GM23248 (cell line): Measurements from ENCODE around the gene MYOG. TPM values are rescaled to one million over a fixed set of nuclear protein-coding genes. Genes with fewer than 3 reads are reported as not detected.

Source experiments
- DNase-seq: peaks from one replicate; pipeline ENCODE4 v3.0.0-alpha.2; 2015
- H2AFZ ChIP-seq: fragments of 200-600 bp; sonication (generic); 2 replicates; pipeline ENCODE4 v1.6.1; 2016; ENCODE audit warnings: antibody characterized with exemption
- H3F3A ChIP-seq: fragments of 200-600 bp; sonication (generic); 2 replicates; pipeline ENCODE4 v1.6.1; 2016; ENCODE audit warnings: mild to moderate bottlenecking, antibody characterized with exemption, mixed run types; ENCODE audit not compliant: insufficient read depth
- H3K27ac ChIP-seq: fragments of 200-600 bp; sonication (generic); 2 replicates; pipeline ENCODE4 v1.5.1; 2016; ENCODE audit warnings: mild to moderate bottlenecking
- H3K27me3 ChIP-seq: fragments of 200-600 bp; sonication (generic); replicated peaks from 2 replicates; pipeline ENCODE4 v1.6.1; 2016; ENCODE audit warnings: mild to moderate bottlenecking; ENCODE audit not compliant: insufficient read depth
- H3K36me3 ChIP-seq: fragments of 200-600 bp; sonication (generic); 2 replicates; pipeline ENCODE4 v1.6.1; 2016; ENCODE audit warnings: low read depth, mild to moderate bottlenecking
- H3K4me1 ChIP-seq: fragments of 200-600 bp; sonication (generic); 2 replicates; pipeline ENCODE4 v1.6.1; 2016; ENCODE audit warnings: mild to moderate bottlenecking; ENCODE audit not compliant: insufficient read depth
- H3K4me2 ChIP-seq: fragments of 200-600 bp; sonication (generic); one replicate; pipeline ENCODE4 v1.6.1; 2016; ENCODE audit warnings: mild to moderate bottlenecking; ENCODE audit not compliant: unreplicated experiment
- H3K4me3 ChIP-seq: fragments of 200-600 bp; sonication (generic); 2 replicates; pipeline ENCODE4 v1.5.1; 2016; ENCODE audit warnings: mild to moderate bottlenecking
- H3K79me2 ChIP-seq: fragments of 200-600 bp; sonication (generic); 2 replicates; pipeline ENCODE4 v1.6.1; 2016; ENCODE audit warnings: mild to moderate bottlenecking; ENCODE audit not compliant: insufficient read depth
- H3K9ac ChIP-seq: fragments of 200-600 bp; sonication (generic); 2 replicates; pipeline ENCODE4 v1.6.1; 2016; ENCODE audit warnings: mild to moderate bottlenecking
- H3K9me2 ChIP-seq: fragments of 200-600 bp; sonication (generic); 2 replicates; pipeline ENCODE4 v1.6.1; 2016; ENCODE audit warnings: mixed run types, mild to moderate bottlenecking, moderate library complexity; ENCODE audit not compliant: insufficient read depth
- H3K9me3 ChIP-seq: fragments of 200-600 bp; sonication (generic); one replicate; pipeline ENCODE4 v1.6.1; 2017; ENCODE audit warnings: low read depth
- H4K20me1 ChIP-seq: fragments of 200-600 bp; sonication (generic); 2 replicates; pipeline ENCODE4 v1.6.0; 2016; ENCODE audit not compliant: insufficient read depth
- EZH2 ChIP-seq: fragments of 200-600 bp; sonication (generic); IDR thresholded peaks from 2 replicates; pipeline ENCODE4 v1.6.1; 2018; ENCODE audit warnings: antibody characterized with exemption, mild to moderate bottlenecking; ENCODE audit not compliant: insufficient read depth, poor library complexity, severe bottlenecking
- EZH2phosphoT487 ChIP-seq: fragments of 200-600 bp; sonication (generic); IDR thresholded peaks from 2 replicates; pipeline ENCODE4 v1.6.1; 2018; ENCODE audit warnings: antibody characterized with exemption, moderate library complexity, mild to moderate bottlenecking, low read depth; ENCODE audit not compliant: insufficient read depth
- WGBS, 2 experiments: methylation state at CpG; one replicate each; pipeline ENCODE4 v1.1.6; 2015 to 2017; ENCODE audit warnings: low lambda C conversion rate in 2 of 2, low coverage in 1 of 2; ENCODE audit errors: missing lambda C conversion rate in 2 of 2; 5-methylcytosine and 5-hydroxymethylcytosine counted together
- in situ Hi-C: fragments of 300-500 bp; cut with MboI; formaldehyde crosslinking; loops from 2 replicates; pipeline ENCODE4 v1.15.0; 2020
- polyA plus RNA-seq: library from polyadenylated mRNA; unstranded; fragments of >200 nt; fragmentation: Nextera tagmentation; extraction: Ambion mirVana; gene quantifications from 2 replicates; pipeline ENCODE4 v1.2.1, GENCODE V29; 2016
- total RNA-seq: library from RNA; depleted of rRNA; stranded (reverse); fragments of >200 nt; shearing (Covaris generic); gene quantifications from 2 replicates; pipeline ENCODE4 v1.2.3, GENCODE V29; 2014

The MYOG gene
- total and polyA plus RNA-seq, 2 experiments from 2014 or later, result not detected

DNA sequence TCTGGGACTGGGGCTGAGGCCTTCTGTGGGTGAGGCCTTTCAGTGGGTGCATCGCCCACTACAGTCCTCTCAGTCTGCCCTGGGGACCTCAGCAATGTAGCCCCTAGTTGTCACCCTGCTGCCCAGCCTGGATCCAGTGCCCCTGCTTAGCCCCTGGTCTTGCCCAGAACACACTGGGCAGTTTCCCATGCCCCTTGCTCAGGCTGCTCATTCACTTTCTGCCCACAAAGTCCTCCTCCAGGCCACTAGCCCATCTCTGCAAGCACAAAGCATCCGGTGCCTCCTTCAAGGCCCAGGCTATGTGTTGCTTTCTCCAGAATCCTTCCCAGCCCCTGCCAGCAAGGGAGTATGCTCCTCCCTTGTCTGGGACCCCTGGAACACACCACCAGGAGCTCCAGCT lies 36.3 kb upstream of the MYOG start:
- peaks cover 7% of the 10 kb centered on the region; the same call in 1 of the 2 replicates for H3F3A ChIP-seq
- H4K20me1 ChIP-seq, result no peaks in the 10 kb centered on the region
- H3K9me2 ChIP-seq, result no peaks in the 10 kb centered on the region
- whole genome bisulfite sequencing, 2 experiments, result 51 to 64% methylated on average over 2 of the region's 2 CpGs
- H3K79me2 ChIP-seq, result no peaks in the 10 kb centered on the region
- H3K27me3 ChIP-seq, result peaks cover 28% of the 10 kb centered on the region; the same call in 1 of the 2 replicates
- no peak overlapping the region for H3K27ac ChIP-seq
- TF ChIP-seq EZH2 (no peak), EZH2phosphoT487 (no peak)
- in situ Hi-C loops, result no loop called here
- H3K36me3 ChIP-seq, result no peaks in the 10 kb centered on the region
- H3K4me2 ChIP-seq, result no peak overlapping the region
- peaks cover 8% of the 10 kb centered on the region; the same call in 1 of the 2 replicates for H3K4me1 ChIP-seq
- no peak overlapping the region for H3K4me3 ChIP-seq
- DNase-seq, result no peak
- no peaks in the 10 kb centered on the region for H3K9me3 ChIP-seq
- no peak overlapping the region for H3K9ac ChIP-seq
- no peak overlapping the region for H2AFZ ChIP-seq

DNA sequence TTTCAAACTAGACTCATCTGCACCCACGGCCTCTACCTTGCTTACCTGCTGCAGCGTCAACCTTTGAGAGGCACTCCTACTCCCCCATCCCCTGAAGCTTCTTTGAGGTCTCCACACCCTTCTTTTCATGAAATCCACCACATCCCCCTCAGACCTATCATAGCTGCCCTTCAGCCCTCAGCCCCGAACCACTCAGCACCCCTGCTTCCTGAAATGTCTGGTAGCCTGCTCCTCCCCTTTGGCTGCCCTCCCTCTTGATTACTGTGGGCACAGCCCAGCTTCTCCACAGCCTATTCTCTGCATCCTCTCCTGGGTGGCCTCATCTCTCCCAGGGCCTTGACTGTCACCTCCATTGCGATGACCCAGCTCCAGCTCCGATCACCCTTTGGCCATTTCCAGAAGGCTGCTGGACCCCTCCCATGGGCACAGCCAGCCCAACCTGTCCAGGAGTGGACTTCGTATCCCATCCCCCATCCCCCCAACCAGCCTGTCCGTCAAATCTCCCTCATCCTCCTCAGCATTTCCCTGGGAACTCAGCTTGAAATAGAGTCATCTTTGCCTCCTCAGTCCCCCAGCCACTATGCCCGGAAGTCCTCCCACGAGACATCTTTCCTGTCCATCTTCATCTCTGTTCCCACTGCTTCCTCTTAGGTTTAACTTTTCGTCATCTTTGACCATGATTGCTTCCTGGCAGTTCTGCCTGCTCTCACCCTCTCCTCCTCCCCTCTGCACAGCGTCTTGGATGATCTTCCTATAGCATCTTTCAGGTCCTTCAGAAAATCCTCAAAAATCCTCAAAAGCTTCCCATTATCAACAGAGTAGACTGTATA lies 35.6 kb upstream of the MYOG start:
- Histone ChIP-seq H3K4me1 (peaks cover under 1% of the 10 kb centered on the region; the same call in 1 of the 2 replicates), H3K4me3 (no peak overlapping the region), H3K27me3 (peaks cover 31% of the 10 kb centered on the region; the same call in 1 of the 2 replicates), H3F3A (peaks cover under 1% of the 10 kb centered on the region; the same call in 1 of the 2 replicates), H2AFZ (no peak overlapping the region), H4K20me1 (no peaks in the 10 kb centered on the region), H3K79me2 (no peaks in the 10 kb centered on the region), H3K36me3 (no peaks in the 10 kb centered on the region), H3K9me2 (no peaks in the 10 kb centered on the region), H3K9ac (no peak overlapping the region), H3K4me2 (no peak overlapping the region), H3K27ac (no peak overlapping the region), H3K9me3 (no peaks in the 10 kb centered on the region)
- in situ Hi-C loops, result no loop called here
- TF ChIP-seq EZH2phosphoT487, result no peak
- no peak for TF ChIP-seq EZH2
- 62 to 63% methylated on average over 11 of the region's 11 CpGs for WGBS, 2 experiments
- DNase-seq, result no peak

DNA sequence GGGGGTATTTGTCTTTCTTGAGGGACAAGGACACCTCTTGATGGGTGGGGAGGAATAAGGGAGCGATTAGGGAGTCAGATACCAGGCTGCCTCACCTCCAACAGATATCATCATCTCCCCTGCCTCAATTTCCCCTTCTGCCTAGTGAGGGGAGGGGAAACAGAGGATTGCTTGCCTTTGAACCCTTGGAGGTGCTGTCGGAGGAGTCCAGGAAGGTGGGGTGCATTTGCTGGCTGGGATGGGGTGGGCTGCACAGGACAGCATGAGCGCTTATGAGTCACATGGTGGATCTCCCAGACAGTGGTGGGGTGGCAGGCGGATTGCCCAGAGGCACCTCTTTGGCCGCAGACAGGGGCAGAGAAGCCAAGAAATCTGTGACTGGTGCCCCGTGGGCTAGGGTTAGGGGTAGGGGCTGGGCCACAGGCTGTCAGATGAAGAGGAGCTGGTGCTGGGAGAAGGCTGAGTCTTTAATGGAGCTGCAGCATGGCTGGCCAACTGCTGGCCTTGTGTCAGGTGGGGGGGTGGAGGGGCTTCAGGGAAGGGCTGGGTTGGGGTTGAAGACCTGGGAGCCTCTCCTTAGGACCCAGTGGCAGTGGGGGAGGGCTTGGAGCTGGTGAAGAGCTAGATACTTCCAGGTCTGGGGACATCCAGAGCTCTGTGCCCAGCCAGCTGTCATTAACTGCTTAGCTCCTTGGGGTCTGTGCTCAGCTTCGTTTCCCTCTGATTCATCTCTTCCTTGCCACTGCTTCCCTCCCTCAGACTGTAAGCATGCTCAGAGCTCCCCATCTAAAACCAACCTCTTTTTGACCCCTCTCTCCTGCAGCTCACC lies 34.7 kb upstream of the MYOG start:
- Histone ChIP-seq H3K9me3 (no peaks in the 10 kb centered on the region), H4K20me1 (no peaks in the 10 kb centered on the region), H3K36me3 (no peaks in the 10 kb centered on the region), H3F3A (no peaks in the 10 kb centered on the region), H3K9ac (no peak overlapping the region), H3K4me2 (no peak overlapping the region), H3K27me3 (peaks cover 35% of the 10 kb centered on the region; the same call in 1 of the 2 replicates), H2AFZ (no peak overlapping the region), H3K9me2 (no peaks in the 10 kb centered on the region), H3K4me1 (no peaks in the 10 kb centered on the region; the same call in 1 of the 2 replicates), H3K79me2 (no peaks in the 10 kb centered on the region), H3K4me3 (no peak overlapping the region), H3K27ac (no peak overlapping the region)
- no peak for DNase-seq
- TF ChIP-seq EZH2phosphoT487 (no peak), EZH2 (no peak)
- in situ Hi-C loops, result no loop called here
- WGBS, 2 experiments, result 47 to 56% methylated on average over 7 of the region's 7 CpGs
